Measurements from ENCODE around the gene FBLN2. TPM values are rescaled to one million over a fixed set of nuclear protein-coding genes. Genes with fewer than 3 reads are reported as not detected.

The FBLN2 gene
- total RNA-seq, 1 donor, result 54.6 TPM

- no peaks in the 10 kb centered on the region for H4K20me1 ChIP-seq (ENCODE audit: insufficient read depth, low read length)
- no peak overlapping the region for H3K27ac ChIP-seq (ENCODE audit: low read depth, low read length)
- no peaks in the 10 kb centered on the region for H3K36me3 ChIP-seq (ENCODE audit: insufficient read depth, low read length)
- no peak overlapping the region for H3K4me3 ChIP-seq (ENCODE audit: insufficient read depth, low read length)
- H3K4me2 ChIP-seq (ENCODE audit: insufficient read depth, low read length), result no peak overlapping the region
- H3K9me3 ChIP-seq (ENCODE audit: low read depth, low read length), result no peaks in the 10 kb centered on the region
- peaks cover 6% of the 10 kb centered on the region for H3K4me1 ChIP-seq (ENCODE audit: insufficient read depth, low read length)
- no peaks in the 10 kb centered on the region for H3K79me2 ChIP-seq (ENCODE audit: insufficient read depth, low read length)
- no peak for TF ChIP-seq CTCF (IDR thresholded peaks at IDR 0.05; ENCODE audit: extremely low read depth, low read depth, low read length)
- H3K27me3 ChIP-seq (ENCODE audit: insufficient read depth, low read length), result no peaks in the 10 kb centered on the region
- peak; percentile 61 for DNase-seq (ENCODE audit: insufficient read length, low spot score, missing footprints)
- no peak overlapping the region for H2AFZ ChIP-seq (ENCODE audit: low read length)
Observed at GRCh38 chr3:13505147-13506130, 43.5 kb upstream of the FBLN2 start.

- Histone ChIP-seq H3K27ac (ENCODE audit: low read depth, low read length) (no peak overlapping the region), H2AFZ (ENCODE audit: low read length) (no peak overlapping the region), H3K4me1 (ENCODE audit: insufficient read depth, low read length) (peaks cover 6% of the 10 kb centered on the region), H3K36me3 (ENCODE audit: insufficient read depth, low read length) (no peaks in the 10 kb centered on the region), H3K79me2 (ENCODE audit: insufficient read depth, low read length) (no peaks in the 10 kb centered on the region), H3K9me3 (ENCODE audit: low read depth, low read length) (no peaks in the 10 kb centered on the region), H3K27me3 (ENCODE audit: insufficient read depth, low read length) (no peaks in the 10 kb centered on the region), H3K4me2 (ENCODE audit: insufficient read depth, low read length) (no peak overlapping the region), H3K4me3 (ENCODE audit: insufficient read depth, low read length) (no peak overlapping the region), H4K20me1 (ENCODE audit: insufficient read depth, low read length) (no peaks in the 10 kb centered on the region)
- peak; percentile 42 for DNase-seq (ENCODE audit: insufficient read length, low spot score, missing footprints)
- no peak for TF ChIP-seq CTCF (IDR thresholded peaks at IDR 0.05; ENCODE audit: extremely low read depth, low read depth, low read length)
Observed at GRCh38 chr3:13506239-13506638, 42.7 kb upstream of the FBLN2 start.

- no peaks in the 10 kb centered on the region for H4K20me1 ChIP-seq (ENCODE audit: insufficient read depth, low read length)
- H3K36me3 ChIP-seq (ENCODE audit: insufficient read depth, low read length), result no peaks in the 10 kb centered on the region
- H3K4me1 ChIP-seq (ENCODE audit: insufficient read depth, low read length), result peaks cover 6% of the 10 kb centered on the region
- no peak overlapping the region for H3K27ac ChIP-seq (ENCODE audit: low read depth, low read length)
- no peak overlapping the region for H3K4me3 ChIP-seq (ENCODE audit: insufficient read depth, low read length)
- H3K9me3 ChIP-seq (ENCODE audit: low read depth, low read length), result no peaks in the 10 kb centered on the region
- TF ChIP-seq CTCF (IDR thresholded peaks at IDR 0.05; ENCODE audit: extremely low read depth, low read depth, low read length), result no peak
- no peaks in the 10 kb centered on the region for H3K79me2 ChIP-seq (ENCODE audit: insufficient read depth, low read length)
- DNase-seq (ENCODE audit: insufficient read length, low spot score, missing footprints), result peak; percentile 21
- H3K4me2 ChIP-seq (ENCODE audit: insufficient read depth, low read length), result no peak overlapping the region
- H2AFZ ChIP-seq (ENCODE audit: low read length), result no peak overlapping the region
- H3K27me3 ChIP-seq (ENCODE audit: insufficient read depth, low read length), result no peaks in the 10 kb centered on the region
Observed at GRCh38 chr3:13506680-13507079, 42.2 kb upstream of the FBLN2 start.

GRCh38 chr3:13507247-13507569, 41.7 kb upstream of the FBLN2 start:
- Histone ChIP-seq H3K9me3 (ENCODE audit: low read depth, low read length) (no peaks in the 10 kb centered on the region), H3K36me3 (ENCODE audit: insufficient read depth, low read length) (no peaks in the 10 kb centered on the region), H3K27me3 (ENCODE audit: insufficient read depth, low read length) (no peaks in the 10 kb centered on the region), H4K20me1 (ENCODE audit: insufficient read depth, low read length) (no peaks in the 10 kb centered on the region), H3K79me2 (ENCODE audit: insufficient read depth, low read length) (no peaks in the 10 kb centered on the region), H3K27ac (ENCODE audit: low read depth, low read length) (no peak overlapping the region), H3K4me2 (ENCODE audit: insufficient read depth, low read length) (no peak overlapping the region), H2AFZ (ENCODE audit: low read length) (no peak overlapping the region), H3K4me1 (ENCODE audit: insufficient read depth, low read length) (peaks cover 6% of the 10 kb centered on the region), H3K4me3 (ENCODE audit: insufficient read depth, low read length) (no peak overlapping the region)
- no peak for DNase-seq (ENCODE audit: insufficient read length, low spot score, missing footprints)
- TF ChIP-seq CTCF (IDR thresholded peaks at IDR 0.05; ENCODE audit: extremely low read depth, low read depth, low read length), result no peak

Data from osteoblast (primary cell).